ENCODE data around the gene FAM83G.
"Not testable (repeated sequence)": the region's sequence is repeated elsewhere in the genome, so short reads cannot be mapped to it uniquely, and the experiment has no call there.

GRCh38 chr17:19040350-19040749, 35.8 kb upstream of the FAM83G start:
- not testable (repeated sequence) for TF ChIP-seq CTCF (IDR thresholded peaks at IDR 0.05); TCF12 (IDR thresholded peaks at IDR 0.05); ZBTB33 (IDR thresholded peaks at IDR 0.05; ENCODE audit: borderline replicate concordance, low read depth); MAX (IDR thresholded peaks at IDR 0.05; ENCODE audit: low read depth); EZH2phosphoT487 (IDR thresholded peaks at IDR 0.05; ENCODE audit: borderline replicate concordance, low read depth); EP300 (IDR thresholded peaks at IDR 0.05; ENCODE audit: borderline replicate concordance in 1 of 2, low read depth in 1 of 2, low read length in 1 of 2); GATA2 (CRISPR knock-in tag; IDR thresholded peaks at IDR 0.05); YY1 (IDR thresholded peaks at IDR 0.05; ENCODE audit: low read depth); TEAD4 (IDR thresholded peaks at IDR 0.05; ENCODE audit: borderline replicate concordance, insufficient read depth); FOSL2 (IDR thresholded peaks at IDR 0.05; ENCODE audit: borderline replicate concordance, low read depth); REST (IDR thresholded peaks at IDR 0.05; ENCODE audit: low read depth, low read length); SMC3 (IDR thresholded peaks at IDR 0.05; ENCODE audit: low read depth, low read length)

Data from SK-N-SH (cell line).